Neural progenitor cell (in vitro differentiated cells): ENCODE measurements around the gene IFT25.

Experiments
- CTCF ChIP-seq: fragments of 200-600 bp; sonication (generic); IDR thresholded peaks from 2 replicates; pipeline ENCODE4 v1.5.1; 2017; ENCODE audit warnings: antibody characterized with exemption, mild to moderate bottlenecking
- EZH2 ChIP-seq: fragments of 200-600 bp; sonication (generic); IDR thresholded peaks from 2 replicates; pipeline ENCODE4 v1.6.1; 2017; ENCODE audit warnings: antibody characterized with exemption, mild to moderate bottlenecking, moderate library complexity
- EZH2phosphoT487 ChIP-seq: fragments of 200-600 bp; sonication (generic); IDR thresholded peaks from 2 replicates; pipeline ENCODE4 v1.6.1; 2017; ENCODE audit warnings: antibody characterized with exemption

GRCh38 chr1:53909946-53910345 is 35.6 kb downstream of the IFT25 start:
- TF ChIP-seq CTCF (no peak), EZH2 (no peak), EZH2phosphoT487 (no peak)
